Suprapubic skin (tissue), 3 donors: ENCODE data around the gene ADGRG1.

Experiments used
- POLR2A ChIP-seq, 2 donors: fragments of 450-650 bp; IDR thresholded peaks; one replicate each; pipeline ENCODE4 v1.6.1; 2017; ENCODE audit warnings: antibody characterized with exemption in 2 of 2, mild to moderate bottlenecking in 2 of 2, moderate library complexity in 2 of 2
- TF ChIP-seq, protein P1 (sequence below), 2 donors: fragments of 200-600 bp in 1 of 2; fragments of 450-650 bp in 1 of 2; sonication (generic) in 1 of 2; IDR thresholded peaks; one replicate each; pipeline ENCODE4 v1.5.1; 2016 to 2019; ENCODE audit warnings: antibody characterized with exemption in 2 of 2, mild to moderate bottlenecking in 1 of 2, moderate library complexity in 1 of 2

DNA sequence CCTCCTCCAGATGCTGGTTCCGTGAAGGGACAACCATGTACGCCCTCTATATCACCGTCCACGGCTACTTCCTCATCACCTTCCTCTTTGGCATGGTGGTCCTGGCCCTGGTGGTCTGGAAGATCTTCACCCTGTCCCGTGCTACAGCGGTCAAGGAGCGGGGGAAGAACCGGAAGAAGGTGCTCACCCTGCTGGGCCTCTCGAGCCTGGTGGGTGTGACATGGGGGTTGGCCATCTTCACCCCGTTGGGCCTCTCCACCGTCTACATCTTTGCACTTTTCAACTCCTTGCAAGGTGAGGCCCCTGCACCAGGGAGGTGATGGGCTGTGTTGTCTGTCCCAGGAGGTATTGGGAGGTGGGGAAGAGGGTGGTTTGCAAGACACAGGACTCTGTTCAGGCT is 57.2 kb downstream of the ADGRG1 start:
- TF ChIP-seq, protein P1, sequence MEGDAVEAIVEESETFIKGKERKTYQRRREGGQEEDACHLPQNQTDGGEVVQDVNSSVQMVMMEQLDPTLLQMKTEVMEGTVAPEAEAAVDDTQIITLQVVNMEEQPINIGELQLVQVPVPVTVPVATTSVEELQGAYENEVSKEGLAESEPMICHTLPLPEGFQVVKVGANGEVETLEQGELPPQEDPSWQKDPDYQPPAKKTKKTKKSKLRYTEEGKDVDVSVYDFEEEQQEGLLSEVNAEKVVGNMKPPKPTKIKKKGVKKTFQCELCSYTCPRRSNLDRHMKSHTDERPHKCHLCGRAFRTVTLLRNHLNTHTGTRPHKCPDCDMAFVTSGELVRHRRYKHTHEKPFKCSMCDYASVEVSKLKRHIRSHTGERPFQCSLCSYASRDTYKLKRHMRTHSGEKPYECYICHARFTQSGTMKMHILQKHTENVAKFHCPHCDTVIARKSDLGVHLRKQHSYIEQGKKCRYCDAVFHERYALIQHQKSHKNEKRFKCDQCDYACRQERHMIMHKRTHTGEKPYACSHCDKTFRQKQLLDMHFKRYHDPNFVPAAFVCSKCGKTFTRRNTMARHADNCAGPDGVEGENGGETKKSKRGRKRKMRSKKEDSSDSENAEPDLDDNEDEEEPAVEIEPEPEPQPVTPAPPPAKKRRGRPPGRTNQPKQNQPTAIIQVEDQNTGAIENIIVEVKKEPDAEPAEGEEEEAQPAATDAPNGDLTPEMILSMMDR (IDR thresholded peaks at IDR 0.05) = no peak
- TF ChIP-seq POLR2A (IDR thresholded peaks at IDR 0.05) = no peak
